OCI-LY1 (cell line): Measurements from ENCODE around the gene PLTP.

Source experiments
- H2AFZ ChIP-seq: fragments of 200-600 bp; sonication (generic), shearing (Covaris generic); 2 replicates; pipeline ENCODE4 v1.6.0; 2014; ENCODE audit warnings: antibody characterized with exemption, mild to moderate bottlenecking, low read length
- H3F3A ChIP-seq: fragments of 200-600 bp; sonication (generic), shearing (Covaris generic); 2 replicates; pipeline ENCODE4 v1.6.0; 2014; ENCODE audit warnings: mild to moderate bottlenecking, antibody characterized with exemption, low read length, moderate library complexity; ENCODE audit not compliant: insufficient read depth
- H3K27ac ChIP-seq: fragments of 200-600 bp; sonication (generic); 2 replicates; pipeline ENCODE4 v1.5.1; 2014; ENCODE audit warnings: low read length, mixed run types, mild to moderate bottlenecking, low read depth; ENCODE audit not compliant: poor library complexity, severe bottlenecking
- H3K27me3 ChIP-seq: fragments of 200-600 bp; sonication (generic); 2 replicates; pipeline ENCODE4 v1.6.0; 2014; ENCODE audit warnings: antibody characterized with exemption, mild to moderate bottlenecking, low read length, moderate library complexity; ENCODE audit not compliant: insufficient read depth
- H3K36me3 ChIP-seq: fragments of 200-600 bp; sonication (generic); 2 replicates; pipeline ENCODE4 v1.6.1; 2014; ENCODE audit warnings: mild to moderate bottlenecking, antibody characterized with exemption, low read length, moderate library complexity, mixed read lengths; ENCODE audit not compliant: insufficient read depth
- H3K4me1 ChIP-seq: fragments of 200-600 bp; sonication (generic); 2 replicates; pipeline ENCODE4 v1.5.1; 2014; ENCODE audit warnings: mild to moderate bottlenecking, low read length, moderate library complexity; ENCODE audit not compliant: insufficient read depth, severe bottlenecking
- H3K4me2 ChIP-seq: fragments of 200-600 bp; sonication (generic), shearing (Covaris generic); 2 replicates; pipeline ENCODE4 v1.6.1; 2014; ENCODE audit warnings: low read length
- H3K4me3 ChIP-seq: fragments of 200-600 bp; sonication (generic); 2 replicates; pipeline ENCODE4 v1.5.1; 2014; ENCODE audit warnings: low read length, low read depth, mild to moderate bottlenecking, mixed read lengths; ENCODE audit not compliant: poor library complexity, severe bottlenecking
- H3K79me2 ChIP-seq: fragments of 200-600 bp; shearing (Covaris generic); 2 replicates; pipeline ENCODE4 v1.6.1; 2016; ENCODE audit warnings: mixed run types, low read length, mixed read lengths; ENCODE audit not compliant: insufficient read depth
- H3K9ac ChIP-seq: fragments of 200-600 bp; sonication (generic), shearing (Covaris generic); 2 replicates; pipeline ENCODE4 v1.6.1; 2014; ENCODE audit warnings: mild to moderate bottlenecking, low read length, mixed read lengths
- H3K9me2 ChIP-seq: fragments of 200-600 bp; sonication (generic), shearing (Covaris generic); 2 replicates; pipeline ENCODE4 v1.6.1; 2014; ENCODE audit warnings: low read depth, mild to moderate bottlenecking, low read length, mixed read lengths
- H3K9me3 ChIP-seq: fragments of 200-600 bp; shearing (Covaris generic); 2 replicates; pipeline ENCODE4 v1.6.1; 2014; ENCODE audit warnings: low read length, mixed read lengths
- H4K20me1 ChIP-seq: fragments of 200-600 bp; sonication (generic), shearing (Covaris generic); 2 replicates; pipeline ENCODE4 v1.6.0; 2016; ENCODE audit warnings: mild to moderate bottlenecking, low read length; ENCODE audit not compliant: insufficient read depth
- EZH2 ChIP-seq: fragments of 200-600 bp; sonication (generic), shearing (Covaris generic); IDR thresholded peaks from 2 replicates; pipeline ENCODE4 v1.8.0; 2017; ENCODE audit warnings: borderline replicate concordance, mixed run types, mild to moderate bottlenecking, antibody characterized with exemption, low read length, moderate library complexity, mixed read lengths
- TF ChIP-seq, protein P1 (sequence below): fragments of 200-600 bp; sonication (generic), shearing (Covaris generic); IDR thresholded peaks from 2 replicates; pipeline ENCODE4 v1.5.1; 2017; ENCODE audit warnings: mild to moderate bottlenecking, antibody characterized with exemption, low read length, moderate library complexity, mixed read lengths

PLTP gene

DNA sequence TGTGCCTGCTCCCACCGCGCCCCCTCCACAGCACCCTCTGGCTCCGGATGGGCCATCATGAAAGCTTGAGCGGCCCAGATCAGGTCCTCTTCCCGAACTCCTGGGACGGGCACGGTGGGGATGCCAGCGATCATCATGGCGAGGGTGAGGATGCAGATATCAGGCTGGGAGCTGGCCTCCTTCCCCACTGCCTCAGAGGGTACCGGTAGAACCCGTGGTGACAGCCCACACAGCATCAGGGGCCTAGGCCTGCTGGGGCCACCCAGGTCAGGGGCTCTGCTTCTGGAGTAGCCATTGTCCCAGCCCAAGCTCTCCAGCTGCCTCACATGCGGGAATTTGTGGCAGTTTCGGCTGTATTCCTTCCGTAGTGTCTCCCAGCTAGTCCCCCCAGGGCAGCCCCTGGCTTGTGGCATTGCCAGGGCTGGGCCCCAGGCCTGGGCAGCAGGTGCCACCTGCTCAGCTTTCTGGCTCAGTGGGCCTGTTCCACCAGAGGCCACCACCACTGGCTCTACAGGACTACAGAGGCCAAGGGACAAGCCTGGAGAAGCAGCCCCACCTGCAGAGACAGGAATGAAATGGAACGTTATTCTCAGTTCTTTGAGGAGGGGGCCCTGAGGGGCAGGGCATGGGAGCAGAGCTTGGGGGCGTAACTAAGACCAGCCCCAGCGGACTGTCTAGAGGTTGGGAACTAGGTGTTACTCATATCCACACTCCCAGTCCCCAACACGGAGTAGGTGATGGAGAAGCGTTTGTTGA, 25.2 kb downstream of the PLTP start:
- no peaks in the 10 kb centered on the region for H3K79me2 ChIP-seq
- H3K9me2 ChIP-seq = no peaks in the 10 kb centered on the region
- no peak overlapping the region for H3K4me2 ChIP-seq
- H3K9ac ChIP-seq = no peak overlapping the region
- no peaks in the 10 kb centered on the region for H3K9me3 ChIP-seq
- H3K4me1 ChIP-seq = peaks cover 23% of the 10 kb centered on the region
- H3K36me3 ChIP-seq = peaks cover 47% of the 10 kb centered on the region
- H3K4me3 ChIP-seq = no peak overlapping the region
- H4K20me1 ChIP-seq = no peaks in the 10 kb centered on the region
- no peaks in the 10 kb centered on the region; the same call in 1 of the 2 replicates for H3F3A ChIP-seq
- H3K27me3 ChIP-seq = no peaks in the 10 kb centered on the region
- TF ChIP-seq, protein P1, sequence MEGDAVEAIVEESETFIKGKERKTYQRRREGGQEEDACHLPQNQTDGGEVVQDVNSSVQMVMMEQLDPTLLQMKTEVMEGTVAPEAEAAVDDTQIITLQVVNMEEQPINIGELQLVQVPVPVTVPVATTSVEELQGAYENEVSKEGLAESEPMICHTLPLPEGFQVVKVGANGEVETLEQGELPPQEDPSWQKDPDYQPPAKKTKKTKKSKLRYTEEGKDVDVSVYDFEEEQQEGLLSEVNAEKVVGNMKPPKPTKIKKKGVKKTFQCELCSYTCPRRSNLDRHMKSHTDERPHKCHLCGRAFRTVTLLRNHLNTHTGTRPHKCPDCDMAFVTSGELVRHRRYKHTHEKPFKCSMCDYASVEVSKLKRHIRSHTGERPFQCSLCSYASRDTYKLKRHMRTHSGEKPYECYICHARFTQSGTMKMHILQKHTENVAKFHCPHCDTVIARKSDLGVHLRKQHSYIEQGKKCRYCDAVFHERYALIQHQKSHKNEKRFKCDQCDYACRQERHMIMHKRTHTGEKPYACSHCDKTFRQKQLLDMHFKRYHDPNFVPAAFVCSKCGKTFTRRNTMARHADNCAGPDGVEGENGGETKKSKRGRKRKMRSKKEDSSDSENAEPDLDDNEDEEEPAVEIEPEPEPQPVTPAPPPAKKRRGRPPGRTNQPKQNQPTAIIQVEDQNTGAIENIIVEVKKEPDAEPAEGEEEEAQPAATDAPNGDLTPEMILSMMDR = no peak
- no peak for TF ChIP-seq EZH2
- H3K27ac ChIP-seq = no peak overlapping the region
- no peak overlapping the region for H2AFZ ChIP-seq

DNA sequence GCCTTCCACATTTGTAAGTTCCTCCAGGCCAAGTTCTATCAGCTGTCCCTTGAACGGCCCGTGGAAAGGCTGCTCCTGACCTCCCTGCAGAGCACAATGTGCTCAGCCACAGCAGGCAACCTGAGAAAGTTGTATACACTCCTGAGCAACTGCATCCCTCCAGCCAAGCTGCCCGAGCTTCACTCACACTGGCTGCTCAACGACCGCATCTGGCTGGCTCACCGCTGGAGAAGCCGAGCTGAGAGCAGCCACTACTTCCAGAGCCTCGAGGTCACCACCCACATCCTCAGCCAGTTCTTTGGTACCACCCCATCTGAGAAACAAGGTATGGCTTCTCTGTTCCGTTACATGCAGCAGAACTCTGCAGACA, 28.9 kb downstream of the PLTP start:
- Histone ChIP-seq H3K4me1 (peaks cover 13% of the 10 kb centered on the region), H3K79me2 (peaks cover 4% of the 10 kb centered on the region)

DNA sequence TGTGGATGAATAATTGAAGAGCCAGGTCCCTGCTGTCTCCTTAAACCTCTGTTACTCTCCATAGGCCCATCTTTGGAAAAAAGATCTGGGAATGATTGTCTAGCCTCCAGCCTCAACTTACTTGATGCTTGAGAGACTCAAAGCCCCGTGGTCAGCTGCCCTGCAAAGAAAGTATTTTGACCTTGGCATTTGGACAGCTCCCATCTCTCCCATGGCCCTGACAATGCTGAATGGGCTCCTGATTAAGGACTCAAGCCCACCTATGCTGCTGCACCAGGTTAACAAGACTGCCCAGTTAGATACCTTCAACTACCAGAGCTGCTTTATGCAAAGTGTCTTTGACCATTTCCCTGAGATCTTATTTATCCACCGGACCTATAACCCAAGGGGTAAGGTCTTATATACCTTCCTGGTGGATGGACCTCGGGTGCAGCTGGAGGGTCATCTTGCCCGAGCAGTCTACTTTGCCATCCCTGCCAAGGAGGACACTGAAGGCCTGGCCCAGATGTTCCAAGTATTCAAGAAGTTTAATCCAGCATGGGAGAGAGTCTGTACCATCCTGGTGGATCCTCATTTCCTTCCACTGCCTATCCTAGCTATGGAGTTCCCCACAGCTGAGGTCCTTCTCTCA, 29.4 kb downstream of the PLTP start:
- H3K9me3 ChIP-seq = no peaks in the 10 kb centered on the region
- TF ChIP-seq, protein P1 = no peak
- no peak for TF ChIP-seq EZH2
- H3K27ac ChIP-seq = no peak overlapping the region
- H4K20me1 ChIP-seq = no peaks in the 10 kb centered on the region
- no peaks in the 10 kb centered on the region for H3K27me3 ChIP-seq
- H3K4me2 ChIP-seq = peak overlapping the region; percentile 96; the same call in 1 of the 2 replicates
- no peak overlapping the region for H2AFZ ChIP-seq
- no peaks in the 10 kb centered on the region for H3K9me2 ChIP-seq
- H3F3A ChIP-seq = no peaks in the 10 kb centered on the region
- peaks cover 4% of the 10 kb centered on the region for H3K79me2 ChIP-seq
- H3K4me3 ChIP-seq = no peak overlapping the region
- peaks cover 54% of the 10 kb centered on the region for H3K36me3 ChIP-seq
- no peak overlapping the region for H3K9ac ChIP-seq
- peaks cover 13% of the 10 kb centered on the region for H3K4me1 ChIP-seq

More for the DNA sequence above, 28.9 kb downstream of the PLTP start:
- H3K9ac ChIP-seq = no peak overlapping the region
- peaks cover 51% of the 10 kb centered on the region for H3K36me3 ChIP-seq
- no peaks in the 10 kb centered on the region for H3K27me3 ChIP-seq
- H3K4me3 ChIP-seq = no peak overlapping the region
- H3K9me3 ChIP-seq = no peaks in the 10 kb centered on the region
- no peak overlapping the region for H3K4me2 ChIP-seq
- TF ChIP-seq, protein P1 = no peak
- no peak for TF ChIP-seq EZH2
- H3K27ac ChIP-seq = no peak overlapping the region
- no peak overlapping the region for H2AFZ ChIP-seq
- H3K9me2 ChIP-seq = no peaks in the 10 kb centered on the region
- no peaks in the 10 kb centered on the region for H3F3A ChIP-seq
- no peaks in the 10 kb centered on the region for H4K20me1 ChIP-seq
